H9 (cell line): ENCODE results near the gene SOX1. TPM values are rescaled to one million over a fixed set of nuclear protein-coding genes. Genes with fewer than 3 reads are reported as not detected.
A peak's percentile ranks its signal among the peaks of the same experiment; 100 is the strongest.

Experiments
- DNase-seq: peaks from one replicate; pipeline ENCODE4 v3.0.0-alpha.2; 2017
- H2AFZ ChIP-seq: one replicate; pipeline ENCODE4 v1.6.1; 2013; ENCODE audit warnings: mild to moderate bottlenecking, low read length, control low read depth, moderate library complexity
- H2AK5ac ChIP-seq: 2 replicates; pipeline ENCODE4 v1.6.1; 2013; ENCODE audit warnings: low read length, control low read depth, mixed read lengths; ENCODE audit not compliant: insufficient read length
- H2BK120ac ChIP-seq: one replicate; pipeline ENCODE4 v1.6.1; 2013; ENCODE audit warnings: low read depth, mild to moderate bottlenecking, low read length, control low read depth, inconsistent platforms; ENCODE audit not compliant: poor library complexity, severe bottlenecking
- H2BK12ac ChIP-seq: 2 replicates; pipeline ENCODE4 v1.6.1; 2013; ENCODE audit warnings: low read length, control low read depth, mixed read lengths, low read depth; ENCODE audit not compliant: insufficient read length
- H2BK15ac ChIP-seq: 2 replicates; pipeline ENCODE4 v1.6.1; 2013; ENCODE audit warnings: low read depth, low read length, control low read depth
- H2BK20ac ChIP-seq: one replicate; pipeline ENCODE4 v1.6.1; 2013; ENCODE audit warnings: low read depth, mild to moderate bottlenecking, low read length, control low read depth, inconsistent platforms; ENCODE audit not compliant: poor library complexity, severe bottlenecking
- H2BK5ac ChIP-seq: 2 replicates; pipeline ENCODE4 v1.6.1; 2013; ENCODE audit warnings: low read length, control low read depth, mixed read lengths; ENCODE audit not compliant: insufficient read length
- H3K14ac ChIP-seq: 2 replicates; pipeline ENCODE4 v1.6.1; 2013; ENCODE audit warnings: low read length, control low read depth; ENCODE audit not compliant: insufficient read depth
- H3K18ac ChIP-seq: 2 replicates; pipeline ENCODE4 v1.6.1; 2013; ENCODE audit warnings: low read depth, mild to moderate bottlenecking, mixed read lengths, low read length, control low read depth; ENCODE audit not compliant: insufficient read length
- H3K23ac ChIP-seq: 2 replicates; pipeline ENCODE4 v1.6.1; 2013; ENCODE audit warnings: low read length, control low read depth, mixed read lengths, low read depth; ENCODE audit not compliant: insufficient read length
- H3K23me2 ChIP-seq: 2 replicates; pipeline ENCODE4 v1.6.1; 2013; ENCODE audit warnings: low read depth, mild to moderate bottlenecking, mixed read lengths, low read length, control low read depth; ENCODE audit not compliant: insufficient read length, poor library complexity, severe bottlenecking
- H3K27ac ChIP-seq: 2 replicates; pipeline ENCODE4 v1.5.1; 2013; ENCODE audit warnings: low read length, control low read depth, mixed read lengths, low read depth; ENCODE audit not compliant: insufficient read length
- H3K27me3 ChIP-seq: 2 replicates; pipeline ENCODE4 v1.6.1; 2013; ENCODE audit warnings: low read length, control low read depth, inconsistent platforms; ENCODE audit not compliant: insufficient read depth
- H3K4ac ChIP-seq: 2 replicates; pipeline ENCODE4 v1.6.1; 2013; ENCODE audit warnings: low read depth, mild to moderate bottlenecking, control low read depth, inconsistent platforms, low read length, moderate library complexity
- H3K4me1 ChIP-seq: 2 replicates; pipeline ENCODE4 v1.6.1; 2013; ENCODE audit warnings: low read length, control low read depth, inconsistent platforms; ENCODE audit not compliant: insufficient read depth
- H3K4me2 ChIP-seq: 2 replicates; pipeline ENCODE4 v1.6.1; 2013; ENCODE audit warnings: low read length, control low read depth, mixed read lengths; ENCODE audit not compliant: insufficient read length, insufficient read depth
- H3K56ac ChIP-seq: 2 replicates; pipeline ENCODE4 v1.6.1; 2013; ENCODE audit warnings: low read depth, mild to moderate bottlenecking, mixed read lengths, low read length, control low read depth; ENCODE audit not compliant: insufficient read length
- H3K79me1 ChIP-seq: 2 replicates; pipeline ENCODE4 v1.6.1; 2013; ENCODE audit warnings: low read depth, mild to moderate bottlenecking, moderate library complexity, low read length, control low read depth, inconsistent platforms; ENCODE audit not compliant: insufficient read depth, poor library complexity, severe bottlenecking
- H3K79me2 ChIP-seq: 2 replicates; pipeline ENCODE4 v1.6.1; 2013; ENCODE audit warnings: low read length, control low read depth, inconsistent platforms; ENCODE audit not compliant: insufficient read depth
- H3K9ac ChIP-seq: 2 replicates; pipeline ENCODE4 v1.6.1; 2013; ENCODE audit warnings: low read length, control low read depth, mixed read lengths; ENCODE audit not compliant: insufficient read length; ENCODE audit errors: extremely low read depth
- H3K9me3 ChIP-seq: one replicate; pipeline ENCODE4 v1.6.1; 2013; ENCODE audit warnings: low read depth, low read length, inconsistent platforms; ENCODE audit not compliant: control insufficient read depth
- H3T11ph ChIP-seq: one replicate; pipeline ENCODE4 v1.6.1; 2013; ENCODE audit warnings: mild to moderate bottlenecking, low read length, control low read depth, inconsistent platforms
- H4K20me1 ChIP-seq: one replicate; pipeline ENCODE4 v1.6.1; 2013; ENCODE audit not compliant: control insufficient read depth, insufficient read length, insufficient read depth
- H4K5ac ChIP-seq: 2 replicates; pipeline ENCODE4 v1.6.1; 2013; ENCODE audit warnings: low read depth, mild to moderate bottlenecking, mixed read lengths, low read length, control low read depth; ENCODE audit not compliant: insufficient read length
- H4K8ac ChIP-seq: replicated peaks from 2 replicates; pipeline ENCODE4 v1.6.1; 2013; ENCODE audit warnings: low read length, control low read depth, mixed read lengths, low read depth; ENCODE audit not compliant: insufficient read length
- H4K91ac ChIP-seq: 2 replicates; pipeline ENCODE4 v1.6.1; 2013; ENCODE audit warnings: low read depth, mild to moderate bottlenecking, moderate library complexity, mixed read lengths, low read length, control low read depth; ENCODE audit not compliant: insufficient read length
- H3K27ac Mint-ChIP-seq, 3 experiments: 2 replicates in 2 of 3; 3 replicates in 1 of 3; pipeline ENCODE4 v1.8.0; 2020 to 2021; ENCODE audit warnings: mixed read lengths in 3 of 3, mild to moderate bottlenecking in 1 of 3, moderate library complexity in 1 of 3
- H3K27me3 Mint-ChIP-seq: 2 replicates; pipeline ENCODE4 v1.8.0; 2021; ENCODE audit warnings: low read depth, mild to moderate bottlenecking, moderate library complexity, mixed read lengths
- H3K36me3 Mint-ChIP-seq, 3 experiments: 2 replicates in 2 of 3; 3 replicates in 1 of 3; pipeline ENCODE4 v1.8.0; 2020 to 2021; ENCODE audit warnings: low read depth in 3 of 3, mixed read lengths in 3 of 3; ENCODE audit not compliant: insufficient read depth in 1 of 3
- H3K4me1 Mint-ChIP-seq, 2 experiments: 2 replicates each; pipeline ENCODE4 v1.8.0; 2020; ENCODE audit warnings: mixed read lengths in 2 of 2
- H3K4me3 Mint-ChIP-seq, 2 experiments: 2 replicates in 1 of 2; 3 replicates in 1 of 2; pipeline ENCODE4 v1.8.0; 2020 to 2021; ENCODE audit warnings: mild to moderate bottlenecking in 2 of 2, mixed read lengths in 2 of 2, moderate library complexity in 1 of 2
- H3K9me3 Mint-ChIP-seq, 2 experiments: 2 replicates in 1 of 2; 3 replicates in 1 of 2; pipeline ENCODE4 v1.8.0; 2020; ENCODE audit warnings: mild to moderate bottlenecking in 2 of 2, mixed read lengths in 2 of 2, moderate library complexity in 1 of 2
- WGBS: extraction: QIAGEN DNeasy Blood & Tissue Kit; methylation state at CpG from one replicate; pipeline ENCODE4 v1.1.7; 2013; ENCODE audit warnings: missing lambda C conversion rate, low lambda C conversion rate, mixed read lengths; ENCODE audit not compliant: insufficient read length; ENCODE audit errors: extremely low coverage; 5-methylcytosine and 5-hydroxymethylcytosine counted together
- total RNA-seq: library from RNA; stranded (reverse); gene quantifications from 2 replicates; pipeline ENCODE4 v1.2.1, GENCODE V29; 2021
- TF ChIP-seq, protein P1 (sequence below): fragments of 200-600 bp; sonication (generic); conservative IDR thresholded peaks from 3 replicates; pipeline ENCODE4 v1.8.0; 2021; ENCODE audit warnings: antibody characterized with exemption, mild to moderate bottlenecking

The SOX1 gene
- total RNA-seq, 1 experiment from 2014 or later = 0.17 TPM

- no CpG with 5 or more reads among the region's 17 CpGs for WGBS
- DNase-seq = no peak
Measured at GRCh38 chr13:112074139-112074865, 7.4 kb downstream of the SOX1 start.

More at GRCh38 chr13:112074139-112074865, 7.4 kb downstream of the SOX1 start:
- H3K23me2 ChIP-seq = peaks cover 7% of the 10 kb centered on the region
- H3K4ac ChIP-seq = no peak overlapping the region
- H3K4me3 Mint-ChIP-seq = peak overlapping the region; percentile 58 to 84
- no peaks in the 10 kb centered on the region for H3K79me1 ChIP-seq
- no peak overlapping the region for H2AFZ ChIP-seq
- H2BK15ac ChIP-seq = no peak overlapping the region
- no peaks in the 10 kb centered on the region for H3K36me3 Mint-ChIP-seq
- no peak overlapping the region for H2AK5ac ChIP-seq
- H3K27me3 ChIP-seq = peaks cover 60% of the 10 kb centered on the region
- H4K20me1 ChIP-seq = no peaks in the 10 kb centered on the region
- H3K27me3 Mint-ChIP-seq = peaks cover 68% of the 10 kb centered on the region
- H3K18ac ChIP-seq = no peak overlapping the region
- TF ChIP-seq, protein P1, sequence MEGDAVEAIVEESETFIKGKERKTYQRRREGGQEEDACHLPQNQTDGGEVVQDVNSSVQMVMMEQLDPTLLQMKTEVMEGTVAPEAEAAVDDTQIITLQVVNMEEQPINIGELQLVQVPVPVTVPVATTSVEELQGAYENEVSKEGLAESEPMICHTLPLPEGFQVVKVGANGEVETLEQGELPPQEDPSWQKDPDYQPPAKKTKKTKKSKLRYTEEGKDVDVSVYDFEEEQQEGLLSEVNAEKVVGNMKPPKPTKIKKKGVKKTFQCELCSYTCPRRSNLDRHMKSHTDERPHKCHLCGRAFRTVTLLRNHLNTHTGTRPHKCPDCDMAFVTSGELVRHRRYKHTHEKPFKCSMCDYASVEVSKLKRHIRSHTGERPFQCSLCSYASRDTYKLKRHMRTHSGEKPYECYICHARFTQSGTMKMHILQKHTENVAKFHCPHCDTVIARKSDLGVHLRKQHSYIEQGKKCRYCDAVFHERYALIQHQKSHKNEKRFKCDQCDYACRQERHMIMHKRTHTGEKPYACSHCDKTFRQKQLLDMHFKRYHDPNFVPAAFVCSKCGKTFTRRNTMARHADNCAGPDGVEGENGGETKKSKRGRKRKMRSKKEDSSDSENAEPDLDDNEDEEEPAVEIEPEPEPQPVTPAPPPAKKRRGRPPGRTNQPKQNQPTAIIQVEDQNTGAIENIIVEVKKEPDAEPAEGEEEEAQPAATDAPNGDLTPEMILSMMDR = peak; percentile 26; the same call in 1 of the 3 replicates
- no peak overlapping the region for H2BK12ac ChIP-seq
- H3K14ac ChIP-seq = no peak overlapping the region
- H3T11ph ChIP-seq = no peak overlapping the region
- H4K8ac ChIP-seq = no peak overlapping the region
- H3K4me2 ChIP-seq = peak overlapping the region; percentile 70
- H3K27ac ChIP-seq = no peak overlapping the region
- no peak overlapping the region for H3K27ac Mint-ChIP-seq
- H4K5ac ChIP-seq = no peak overlapping the region
- H4K91ac ChIP-seq = no peak overlapping the region
- H3K23ac ChIP-seq = no peak overlapping the region
- H3K9me3 Mint-ChIP-seq = peaks cover 3 to 9% of the 10 kb centered on the region in 2 experiments; a peak in 3 of 5 replicates
- no peak overlapping the region for H2BK20ac ChIP-seq
- no peaks in the 10 kb centered on the region for H3K79me2 ChIP-seq
- no peak overlapping the region for H2BK120ac ChIP-seq
- no peak overlapping the region for H3K56ac ChIP-seq
- H3K9ac ChIP-seq = no peak overlapping the region
- H3K4me1 Mint-ChIP-seq = peaks cover 34 to 40% of the 10 kb centered on the region in 2 experiments
- H3K4me1 ChIP-seq = peaks cover 6% of the 10 kb centered on the region; the same call in 1 of the 2 replicates
- H3K9me3 ChIP-seq = no peaks in the 10 kb centered on the region
- H2BK5ac ChIP-seq = no peak overlapping the region
